ENCODE data around the gene KRT72.
A peak's percentile ranks its signal among the peaks of the same experiment; 100 is the strongest.

Gene KRT72

GRCh38 chr12:52579468-52580465 lies 21.5 kb downstream of the KRT72 start:
- DNase-seq (ENCODE audit: low read depth in 2 of 3, low spot score in 2 of 3), result no peak

- DNase-seq (ENCODE audit: low read depth in 2 of 3, low spot score in 2 of 3), result no peak
Measured at GRCh38 chr12:52578469-52578868, 22.8 kb downstream of the KRT72 start.

- DNase-seq (ENCODE audit: low read depth in 2 of 3, low spot score in 2 of 3), result no peak
Measured at GRCh38 chr12:52577316-52577715, 23.9 kb downstream of the KRT72 start.

- no peak for DNase-seq (ENCODE audit: low read depth in 2 of 3, low spot score in 2 of 3)
Measured at GRCh38 chr12:52575948-52576347, 25.3 kb downstream of the KRT72 start.

GRCh38 chr12:52575256-52575655 lies 26.0 kb downstream of the KRT72 start:
- DNase-seq (ENCODE audit: low read depth in 2 of 3, low spot score in 2 of 3), result no peak

- DNase-seq (ENCODE audit: low read depth in 2 of 3, low spot score in 2 of 3), result no peak
Measured at GRCh38 chr12:52573743-52574142, 27.5 kb downstream of the KRT72 start, which contains the start of gene KRT74. TSS of gene KRT74 (minus strand) at chr12:52573843. CDS start at chr12:52573777, 66 bp downstream.

GRCh38 chr12:52573306-52573705 lies 28.0 kb downstream of the KRT72 start:
- DNase-seq (ENCODE audit: low read depth in 2 of 3, low spot score in 2 of 3), result no peak

- no peak for DNase-seq (ENCODE audit: low read depth in 2 of 3, low spot score in 2 of 3)
Measured at GRCh38 chr12:52570511-52570910, 30.8 kb downstream of the KRT72 start.

- DNase-seq (ENCODE audit: low read depth in 2 of 3, low spot score in 2 of 3), result no peak
Measured at GRCh38 chr12:52568111-52568510, 33.2 kb downstream of the KRT72 start.

GRCh38 chr12:52566847-52567291 lies 34.4 kb downstream of the KRT72 start:
- DNase-seq (ENCODE audit: low read depth in 2 of 3, low spot score in 2 of 3), result peak in 1 of 3 experiments; percentile 19

GRCh38 chr12:52564582-52564981 lies 36.7 kb downstream of the KRT72 start:
- no peak for DNase-seq (ENCODE audit: low read depth in 2 of 3, low spot score in 2 of 3)

- no peak for DNase-seq (ENCODE audit: low read depth in 2 of 3, low spot score in 2 of 3)
Measured at GRCh38 chr12:52561880-52562449, 39.3 kb downstream of the KRT72 start.

- DNase-seq (ENCODE audit: low read depth in 2 of 3, low spot score in 2 of 3), result no peak
Measured at GRCh38 chr12:52559979-52560378, 41.3 kb downstream of the KRT72 start.

- DNase-seq (ENCODE audit: low read depth in 2 of 3, low spot score in 2 of 3), result no peak
Measured at GRCh38 chr12:52558781-52559445, 42.4 kb downstream of the KRT72 start.

GRCh38 chr12:52557476-52557875 lies 43.8 kb downstream of the KRT72 start:
- DNase-seq (ENCODE audit: low read depth in 2 of 3, low spot score in 2 of 3), result no peak

GRCh38 chr12:52555577-52555976 lies 45.7 kb downstream of the KRT72 start:
- DNase-seq (ENCODE audit: low read depth in 2 of 3, low spot score in 2 of 3), result no peak

- no peak for DNase-seq (ENCODE audit: low read depth in 2 of 3, low spot score in 2 of 3)
Measured at GRCh38 chr12:52552681-52553195, 48.5 kb downstream of the KRT72 start, which contains the start of gene KRT71. TSS of gene KRT71 (minus strand) at chr12:52553145. CDS start at chr12:52553077, 68 bp downstream.

- DNase-seq (ENCODE audit: low read depth in 2 of 3, low spot score in 2 of 3), result no peak
Measured at GRCh38 chr12:52552055-52552454, 49.2 kb downstream of the KRT72 start.

GRCh38 chr12:52551216-52551865 lies 49.9 kb downstream of the KRT72 start:
- no peak for DNase-seq (ENCODE audit: low read depth in 2 of 3, low spot score in 2 of 3)

- no peak for DNase-seq (ENCODE audit: low read depth in 2 of 3, low spot score in 2 of 3)
Measured at GRCh38 chr12:52546126-52546525, 55.1 kb downstream of the KRT72 start.

Data from activated CD8-positive, alpha-beta memory T cell treated with anti-CD3 and anti-CD28 coated beads for 48 hours (primary cell).